Measurements from ENCODE around the gene ABLIM3. TPM values are rescaled to one million over a fixed set of nuclear protein-coding genes. Genes with fewer than 3 reads are reported as not detected.

Gene ABLIM3
- total and polyA plus RNA-seq, 8 donors: 1.3 to 8.1 (median 2.5) TPM

DNA sequence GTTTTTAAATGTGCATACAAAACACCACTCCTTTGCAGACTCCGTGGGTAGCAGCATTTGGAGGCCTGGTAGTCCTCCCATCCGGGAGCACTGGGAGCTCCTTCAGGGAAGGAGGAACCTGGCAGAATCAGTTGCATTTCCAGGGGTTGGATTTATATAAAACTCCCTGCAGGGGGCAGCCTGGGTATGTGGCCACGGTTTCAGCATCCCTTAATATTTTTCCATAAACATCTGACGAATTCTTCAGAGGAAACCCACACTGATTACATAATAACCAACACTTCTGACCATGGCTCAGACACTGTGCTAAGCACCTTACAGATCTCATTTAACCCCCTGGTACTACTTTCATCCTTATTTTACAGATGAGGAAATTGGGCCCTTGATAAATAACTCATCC is 124.3 kb downstream of the ABLIM3 start:
- Histone ChIP-seq H3K4me3 (no peak overlapping the region), H3K9me3 (no peaks in the 10 kb centered on the region), H3K27ac (no peak overlapping the region), H3K27me3 (no peaks in the 10 kb centered on the region), H3K4me1 (no peaks in the 10 kb centered on the region), H3K36me3 (no peaks in the 10 kb centered on the region)
- 58 to 75% methylated on average over 4 of the region's 4 CpGs for WGBS, 2 donors
- FAIRE-seq (no peak), ATAC-seq (no peak), DNase-seq (no peak)
- intact Hi-C loops (cut with DNase I): loop anchor here in 1 of 3 donors (10.0 kb wide), 1 partner anchor 141 kb away; no protein-coding TSS in a partner anchor
- TF ChIP-seq, protein P1, sequence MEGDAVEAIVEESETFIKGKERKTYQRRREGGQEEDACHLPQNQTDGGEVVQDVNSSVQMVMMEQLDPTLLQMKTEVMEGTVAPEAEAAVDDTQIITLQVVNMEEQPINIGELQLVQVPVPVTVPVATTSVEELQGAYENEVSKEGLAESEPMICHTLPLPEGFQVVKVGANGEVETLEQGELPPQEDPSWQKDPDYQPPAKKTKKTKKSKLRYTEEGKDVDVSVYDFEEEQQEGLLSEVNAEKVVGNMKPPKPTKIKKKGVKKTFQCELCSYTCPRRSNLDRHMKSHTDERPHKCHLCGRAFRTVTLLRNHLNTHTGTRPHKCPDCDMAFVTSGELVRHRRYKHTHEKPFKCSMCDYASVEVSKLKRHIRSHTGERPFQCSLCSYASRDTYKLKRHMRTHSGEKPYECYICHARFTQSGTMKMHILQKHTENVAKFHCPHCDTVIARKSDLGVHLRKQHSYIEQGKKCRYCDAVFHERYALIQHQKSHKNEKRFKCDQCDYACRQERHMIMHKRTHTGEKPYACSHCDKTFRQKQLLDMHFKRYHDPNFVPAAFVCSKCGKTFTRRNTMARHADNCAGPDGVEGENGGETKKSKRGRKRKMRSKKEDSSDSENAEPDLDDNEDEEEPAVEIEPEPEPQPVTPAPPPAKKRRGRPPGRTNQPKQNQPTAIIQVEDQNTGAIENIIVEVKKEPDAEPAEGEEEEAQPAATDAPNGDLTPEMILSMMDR (IDR thresholded peaks at IDR 0.05): no peak

DNA sequence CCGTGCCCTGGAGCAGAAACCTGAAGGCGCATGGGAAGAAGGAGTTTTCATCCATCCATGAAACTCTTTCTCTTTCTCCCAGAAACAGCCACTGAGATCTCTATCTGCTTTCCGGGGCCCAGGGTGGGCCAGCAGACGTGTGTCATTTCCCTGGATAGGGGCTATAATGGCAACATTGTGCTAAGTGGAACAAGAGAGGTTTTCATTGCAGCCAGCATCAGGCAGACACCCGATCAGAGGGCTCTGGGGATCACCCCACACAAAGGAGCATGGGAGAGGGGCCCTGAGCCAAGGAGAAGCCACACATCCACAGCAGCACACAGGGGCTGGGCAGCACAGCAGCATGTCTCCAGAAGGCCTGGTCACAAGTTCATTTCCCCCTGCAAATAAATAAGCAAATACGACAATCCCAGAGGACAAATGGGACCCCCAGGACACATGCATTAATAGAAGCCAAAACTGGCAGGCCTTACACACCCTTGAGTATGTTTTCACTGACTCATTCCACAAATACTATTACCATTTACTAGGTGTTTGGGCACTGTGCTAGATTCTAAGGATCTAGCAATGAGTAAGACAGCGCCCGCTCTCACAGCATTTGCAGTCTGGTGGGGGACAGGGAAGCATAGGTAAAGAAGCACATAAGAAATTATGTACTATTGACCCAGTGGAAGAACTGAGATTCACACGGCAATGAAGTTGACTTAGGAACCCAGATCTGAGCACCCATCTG is 126.1 kb downstream of the ABLIM3 start:
- TF ChIP-seq, protein P1 (IDR thresholded peaks at IDR 0.05): no peak
- ATAC-seq (no peak), FAIRE-seq (no peak), DNase-seq (no peak)
- Histone ChIP-seq H3K27ac (no peak overlapping the region), H3K4me1 (peaks cover 0 to 2% (median 0%) of the 10 kb centered on the region in 3 donors), H3K27me3 (no peaks in the 10 kb centered on the region), H3K4me3 (no peak overlapping the region), H3K36me3 (no peaks in the 10 kb centered on the region), H3K9me3 (no peaks in the 10 kb centered on the region)
- intact Hi-C loops (cut with DNase I): loop anchor here in 1 of 3 donors (10.0 kb wide), 1 partner anchor 143 kb away; no protein-coding TSS in a partner anchor
- 89 to 95% methylated on average over 9 of the region's 9 CpGs for WGBS, 2 donors

DNA sequence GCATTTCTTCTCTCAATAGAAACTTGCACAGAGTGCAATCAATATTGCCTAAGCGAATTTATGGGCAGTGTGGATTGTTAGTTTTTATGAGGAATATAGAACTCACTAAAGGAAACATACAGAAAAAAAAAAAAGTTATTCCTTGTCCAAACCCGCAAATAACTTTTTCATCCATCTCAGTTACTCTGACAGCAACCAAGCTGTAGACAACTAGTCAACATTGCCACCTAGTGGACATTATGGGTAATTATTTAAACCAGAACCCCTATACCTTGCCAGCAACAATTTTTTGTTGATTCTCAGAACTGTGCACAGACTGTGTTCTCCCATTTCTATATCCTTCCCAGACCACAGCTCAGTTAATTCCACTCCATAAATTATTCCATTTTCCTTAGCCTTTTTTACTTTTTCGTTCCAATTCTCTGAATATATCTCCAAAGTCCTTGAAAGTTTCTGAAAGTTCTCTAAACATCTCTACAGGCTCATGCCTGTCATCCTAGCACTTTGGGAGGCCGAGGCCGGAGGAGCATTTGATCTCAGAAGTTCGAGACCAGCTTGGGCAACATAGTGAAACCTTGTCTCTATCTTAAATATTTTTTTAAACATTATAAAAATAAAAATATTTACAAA is 127.8 kb downstream of the ABLIM3 start:
- FAIRE-seq (no peak), DNase-seq (no peak), ATAC-seq (peak in 1 of 4 donors; percentile 29)
- TF ChIP-seq, protein P1 (IDR thresholded peaks at IDR 0.05): peak; percentile 11 to 63 (median 55)
- intact Hi-C loops (cut with DNase I): loop anchor here in 1 of 3 donors (10.0 kb wide), 1 partner anchor 144 kb away; no protein-coding TSS in a partner anchor
- no peaks in the 10 kb centered on the region for H3K36me3 ChIP-seq
- H3K27me3 ChIP-seq: no peaks in the 10 kb centered on the region
- no peak overlapping the region for H3K27ac ChIP-seq
- no peak overlapping the region for H3K4me3 ChIP-seq
- H3K4me1 ChIP-seq: peaks cover 0 to 3% (median 0%) of the 10 kb centered on the region in 3 donors
- H3K9me3 ChIP-seq: no peaks in the 10 kb centered on the region
- 58 to 59% methylated on average over 6 of the region's 6 CpGs for WGBS, 2 donors

DNA sequence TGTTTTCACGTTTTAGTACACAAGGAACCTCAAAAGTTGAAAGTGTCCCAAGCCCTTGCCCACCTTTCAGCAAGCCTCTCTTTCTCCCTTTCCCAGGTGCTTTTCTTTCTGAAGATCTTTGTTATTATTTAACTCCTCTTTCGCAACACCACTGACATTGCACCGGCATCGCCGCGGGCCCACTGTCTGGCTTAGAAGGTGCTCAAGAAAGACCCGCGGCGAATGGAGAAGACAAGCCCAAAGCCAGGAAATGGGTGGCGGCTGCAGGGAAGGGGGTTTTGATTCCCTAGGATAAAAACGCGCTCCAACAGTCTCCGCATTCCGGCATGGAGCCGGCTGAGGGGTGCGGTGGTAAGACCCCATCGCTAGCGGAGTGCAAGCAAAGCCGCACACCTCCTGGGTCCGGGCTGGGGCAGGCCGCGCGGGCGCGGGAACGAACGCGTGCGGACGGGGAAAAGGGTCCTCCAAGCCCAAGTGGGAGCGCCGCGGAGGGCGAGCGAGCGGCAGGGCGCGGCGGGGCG is 130.0 kb downstream of the ABLIM3 start:
- DNase-seq (peak in 2 of 6 donors; percentile 56 to 65), ATAC-seq (no peak), FAIRE-seq (no peak)
- Histone ChIP-seq H3K27me3 (no peaks in the 10 kb centered on the region), H3K27ac (no peak overlapping the region), H3K4me3 (peak overlapping the region; percentile 10 to 60 (median 27)), H3K9me3 (no peaks in the 10 kb centered on the region), H3K36me3 (no peaks in the 10 kb centered on the region), H3K4me1 (peaks cover 0 to 3% (median 0%) of the 10 kb centered on the region in 3 donors)
- TF ChIP-seq, protein P1 (IDR thresholded peaks at IDR 0.05): no peak
- intact Hi-C loops (cut with DNase I): no loop called here
- 15 to 21% methylated on average over 20 to 40 of the region's 40 CpGs for WGBS, 2 donors
